Uterus (tissue), 2 donors: ENCODE data around the gene CTBS.

Experiments used
- POLR2A ChIP-seq, 2 donors: fragments of 450-650 bp; IDR thresholded peaks; one replicate each; pipeline ENCODE4 v1.6.1; 2016; ENCODE audit warnings: antibody characterized with exemption in 2 of 2, mild to moderate bottlenecking in 1 of 2, moderate library complexity in 1 of 2
- TF ChIP-seq, protein P1 (sequence below), 4 experiments: fragments of 200-600 bp in 2 of 4; fragments of 450-650 bp in 2 of 4; sonication (generic) in 2 of 4; IDR thresholded peaks; one replicate each; pipeline ENCODE4 v1.5.1; 2016 to 2019; ENCODE audit warnings: antibody characterized with exemption in 4 of 4, mild to moderate bottlenecking in 2 of 4, moderate library complexity in 1 of 4

DNA sequence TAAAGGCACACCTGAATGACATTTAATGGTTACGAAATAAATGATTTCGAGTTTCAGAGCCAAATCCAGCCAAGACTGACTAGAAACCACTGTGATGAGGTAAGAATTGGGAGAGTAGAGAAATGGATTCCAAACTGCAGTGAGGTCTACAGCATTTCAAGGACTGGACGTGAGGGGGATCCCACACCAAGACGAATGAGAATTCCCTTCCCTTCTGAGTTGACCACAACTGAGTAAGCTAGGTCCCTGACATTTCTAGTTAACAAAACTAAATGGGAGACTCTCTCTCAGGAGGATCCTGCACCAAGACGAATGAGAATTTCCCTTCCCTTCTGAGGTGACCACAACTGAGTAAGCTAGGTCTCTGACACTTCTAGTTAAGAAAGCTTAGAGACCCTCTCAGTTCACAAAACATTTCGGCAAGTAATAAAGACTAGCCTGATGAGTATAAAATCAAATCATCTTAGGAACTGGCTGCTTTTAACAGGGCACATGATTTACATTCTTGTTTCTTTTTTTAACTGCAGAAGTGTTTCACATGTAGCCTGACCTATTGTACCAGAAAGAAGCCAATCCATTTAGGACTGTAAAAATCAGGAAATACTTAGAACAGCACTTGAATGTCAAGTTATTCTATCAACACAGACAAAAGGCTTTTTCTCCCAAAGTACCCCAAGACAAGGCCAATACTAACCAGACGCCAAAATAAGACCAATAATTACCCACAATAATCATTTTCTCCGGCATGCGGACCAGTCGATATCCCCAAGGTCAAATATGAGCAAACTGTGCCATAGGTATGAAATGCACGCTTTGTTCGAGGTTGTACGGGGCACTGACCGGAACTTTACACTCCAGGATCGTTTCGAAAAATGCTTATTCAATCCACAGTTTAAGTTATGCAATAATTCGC, 69.4 kb downstream of the CTBS start:
- no peak for TF ChIP-seq POLR2A (IDR thresholded peaks at IDR 0.05)
- TF ChIP-seq, protein P1, sequence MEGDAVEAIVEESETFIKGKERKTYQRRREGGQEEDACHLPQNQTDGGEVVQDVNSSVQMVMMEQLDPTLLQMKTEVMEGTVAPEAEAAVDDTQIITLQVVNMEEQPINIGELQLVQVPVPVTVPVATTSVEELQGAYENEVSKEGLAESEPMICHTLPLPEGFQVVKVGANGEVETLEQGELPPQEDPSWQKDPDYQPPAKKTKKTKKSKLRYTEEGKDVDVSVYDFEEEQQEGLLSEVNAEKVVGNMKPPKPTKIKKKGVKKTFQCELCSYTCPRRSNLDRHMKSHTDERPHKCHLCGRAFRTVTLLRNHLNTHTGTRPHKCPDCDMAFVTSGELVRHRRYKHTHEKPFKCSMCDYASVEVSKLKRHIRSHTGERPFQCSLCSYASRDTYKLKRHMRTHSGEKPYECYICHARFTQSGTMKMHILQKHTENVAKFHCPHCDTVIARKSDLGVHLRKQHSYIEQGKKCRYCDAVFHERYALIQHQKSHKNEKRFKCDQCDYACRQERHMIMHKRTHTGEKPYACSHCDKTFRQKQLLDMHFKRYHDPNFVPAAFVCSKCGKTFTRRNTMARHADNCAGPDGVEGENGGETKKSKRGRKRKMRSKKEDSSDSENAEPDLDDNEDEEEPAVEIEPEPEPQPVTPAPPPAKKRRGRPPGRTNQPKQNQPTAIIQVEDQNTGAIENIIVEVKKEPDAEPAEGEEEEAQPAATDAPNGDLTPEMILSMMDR (IDR thresholded peaks at IDR 0.05) = no peak
